Large intestine (tissue), 3 donors: Measurements from ENCODE around the gene JPT2. TPM values are rescaled to one million over a fixed set of nuclear protein-coding genes. Genes with fewer than 3 reads are reported as not detected.

ENCODE experiments used
- DNase-seq, 2 donors: peaks; one replicate each; pipeline versions ENCODE4 v3.0.0 to v3.0.0-alpha.2; 2013
- H3K27ac ChIP-seq: one replicate; pipeline ENCODE4 v1.5.1; 2013; ENCODE audit warnings: low read length
- H3K27me3 ChIP-seq: 2 replicates; pipeline ENCODE4 v1.6.1; 2013; ENCODE audit warnings: low read length; ENCODE audit not compliant: control insufficient read depth, insufficient read depth
- H3K36me3 ChIP-seq: 2 replicates; pipeline ENCODE4 v1.6.1; 2013; ENCODE audit warnings: low read length; ENCODE audit not compliant: control insufficient read depth, insufficient read depth
- H3K4me1 ChIP-seq: one replicate; pipeline ENCODE4 v1.6.1; 2013; ENCODE audit warnings: low read length; ENCODE audit not compliant: control insufficient read depth, insufficient read depth
- H3K4me3 ChIP-seq: one replicate; pipeline ENCODE4 v1.5.1; 2013; ENCODE audit warnings: low read length
- H3K9me3 ChIP-seq: one replicate; pipeline ENCODE4 v1.6.1; 2013; ENCODE audit warnings: mild to moderate bottlenecking, low read depth, low read length, moderate library complexity; ENCODE audit not compliant: control insufficient read depth
- WGBS: methylation state at CpG from one replicate; pipeline ENCODE4 v1.1.5; 2013; ENCODE audit warnings: low lambda C conversion rate; ENCODE audit not compliant: insufficient coverage; 5-methylcytosine and 5-hydroxymethylcytosine counted together
- polyA plus RNA-seq: library from polyadenylated mRNA; unstranded; fragments of 120-200 nt; gene quantifications from one replicate; pipeline ENCODE4 v1.2.1, GENCODE V29; 2013

JPT2 gene
- polyA plus RNA-seq, 1 donor: 52.2 TPM

DNA sequence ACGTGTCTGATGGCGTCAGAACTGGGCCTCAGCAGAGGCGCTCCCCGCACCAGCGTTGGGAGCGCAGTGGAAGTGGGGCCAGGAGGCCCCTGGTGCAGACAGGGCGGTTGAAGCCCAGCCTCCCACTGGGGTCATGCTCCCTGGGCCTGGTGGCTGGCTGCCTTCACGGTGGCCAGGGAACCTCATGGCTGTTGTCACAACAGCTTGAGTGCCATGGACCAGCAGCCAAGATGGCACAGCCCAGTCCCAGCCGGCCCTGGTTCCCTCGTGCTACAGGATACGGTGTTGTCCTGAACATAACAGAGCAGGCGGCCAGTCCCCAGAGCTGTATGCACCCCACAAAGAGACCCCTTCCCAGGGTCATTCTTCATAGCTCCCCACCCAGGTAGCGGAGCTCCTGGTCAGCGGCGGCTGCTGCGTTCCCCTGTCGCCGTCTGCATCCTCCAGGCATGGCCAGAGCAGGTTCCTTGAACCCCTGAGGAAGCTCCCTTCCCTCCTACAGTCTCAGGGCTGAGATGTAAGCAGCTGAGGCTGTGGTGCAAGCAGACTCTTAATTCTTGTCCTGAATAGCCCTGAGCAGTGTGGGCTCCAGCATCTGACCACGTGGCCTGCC lies 63.6 kb downstream of the JPT2 start:
- no peaks in the 10 kb centered on the region for H3K27me3 ChIP-seq
- no peak overlapping the region for H3K27ac ChIP-seq
- peaks cover 47% of the 10 kb centered on the region for H3K36me3 ChIP-seq
- no peak overlapping the region for H3K4me3 ChIP-seq
- H3K4me1 ChIP-seq: no peaks in the 10 kb centered on the region
- peaks cover 9% of the 10 kb centered on the region for H3K9me3 ChIP-seq
- WGBS: no CpG with 5 or more reads among the region's 19 CpGs
- no peak for DNase-seq

DNA sequence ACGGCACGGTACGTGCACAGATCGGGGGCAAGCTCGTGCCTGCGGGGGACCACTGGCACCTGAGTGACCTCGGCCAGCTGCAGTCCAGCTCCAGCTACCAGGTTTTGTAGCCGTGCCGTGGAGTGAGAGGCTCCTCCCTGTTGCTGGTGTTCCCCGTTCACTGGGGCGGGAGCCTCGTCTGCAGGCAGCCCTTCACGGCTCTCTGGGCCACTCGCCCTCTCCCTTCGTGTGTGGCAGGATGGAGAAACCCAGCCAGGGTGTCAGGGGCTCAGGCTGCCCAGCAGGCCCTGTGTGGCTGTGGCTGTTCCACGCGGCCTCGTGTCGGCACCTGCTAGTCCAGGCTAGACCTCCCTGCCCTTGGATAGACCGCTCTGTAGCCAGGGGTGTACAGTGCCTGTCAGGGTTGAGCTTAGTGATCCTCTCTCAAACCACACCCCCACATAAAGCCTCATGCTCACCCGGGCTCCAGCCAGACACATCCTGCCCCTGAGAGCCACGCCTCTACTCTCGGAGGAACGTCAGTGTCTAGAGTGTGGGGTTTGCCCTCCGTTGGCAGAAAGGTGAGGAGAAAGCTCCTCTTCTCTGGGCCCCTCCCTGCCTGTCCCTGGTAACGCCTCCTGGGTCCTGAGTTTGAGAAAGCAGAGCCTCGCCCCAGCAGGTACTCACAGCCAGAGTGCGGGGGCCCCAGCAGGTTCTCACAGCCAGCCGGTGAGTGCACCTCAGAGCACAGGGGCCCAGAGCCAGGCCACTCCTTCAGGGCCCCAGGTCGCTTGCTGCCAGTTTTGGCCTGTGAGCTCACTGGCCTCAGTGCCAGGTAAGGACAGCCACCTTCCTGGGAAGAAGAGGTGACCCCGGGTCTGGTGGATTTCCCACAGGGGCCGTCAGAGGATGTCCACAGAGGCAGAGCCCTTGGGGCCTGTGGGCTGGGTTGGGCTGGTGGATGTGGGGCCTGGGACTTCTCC lies 65.6 kb downstream of the JPT2 start:
- Histone ChIP-seq H3K9me3 (peaks cover 8% of the 10 kb centered on the region), H3K27me3 (no peaks in the 10 kb centered on the region), H3K36me3 (peaks cover 64% of the 10 kb centered on the region), H3K4me1 (no peaks in the 10 kb centered on the region), H3K27ac (no peak overlapping the region), H3K4me3 (no peak overlapping the region)
- DNase-seq: no peak
- no CpG with 5 or more reads among the region's 32 CpGs for WGBS

DNA sequence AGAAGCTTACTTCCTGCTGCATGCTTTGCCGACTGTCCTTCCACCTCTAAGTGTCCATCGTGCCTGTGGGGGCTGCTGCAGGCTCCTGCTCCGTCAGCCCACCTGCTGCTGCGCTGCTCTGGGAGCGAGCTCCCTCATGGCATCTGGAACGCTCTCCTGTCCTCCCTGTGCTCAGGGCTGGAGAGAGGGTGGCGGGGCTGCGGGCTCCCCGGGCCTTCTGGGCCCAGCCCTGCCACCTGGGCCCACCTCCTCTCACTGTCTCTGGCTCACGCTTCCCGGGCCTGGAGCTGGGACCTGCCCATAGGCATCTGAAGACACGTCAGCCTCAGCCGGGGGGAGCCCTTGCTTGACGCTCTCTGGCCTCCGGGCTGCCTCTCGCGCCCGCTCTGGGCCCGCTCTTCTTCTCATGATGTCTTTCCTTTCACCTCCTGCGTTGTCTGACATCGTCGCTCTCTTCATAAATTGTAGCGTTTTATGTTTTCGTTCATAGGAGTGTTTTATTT lies 66.3 kb downstream of the JPT2 start:
- DNase-seq: no peak
- H3K9me3 ChIP-seq: peaks cover 5% of the 10 kb centered on the region
- H3K27me3 ChIP-seq: no peaks in the 10 kb centered on the region
- 100% methylated on average over 8 of the region's 24 CpGs for WGBS
- H3K27ac ChIP-seq: no peak overlapping the region
- peaks cover 71% of the 10 kb centered on the region for H3K36me3 ChIP-seq
- no peaks in the 10 kb centered on the region for H3K4me1 ChIP-seq
- no peak overlapping the region for H3K4me3 ChIP-seq

DNA sequence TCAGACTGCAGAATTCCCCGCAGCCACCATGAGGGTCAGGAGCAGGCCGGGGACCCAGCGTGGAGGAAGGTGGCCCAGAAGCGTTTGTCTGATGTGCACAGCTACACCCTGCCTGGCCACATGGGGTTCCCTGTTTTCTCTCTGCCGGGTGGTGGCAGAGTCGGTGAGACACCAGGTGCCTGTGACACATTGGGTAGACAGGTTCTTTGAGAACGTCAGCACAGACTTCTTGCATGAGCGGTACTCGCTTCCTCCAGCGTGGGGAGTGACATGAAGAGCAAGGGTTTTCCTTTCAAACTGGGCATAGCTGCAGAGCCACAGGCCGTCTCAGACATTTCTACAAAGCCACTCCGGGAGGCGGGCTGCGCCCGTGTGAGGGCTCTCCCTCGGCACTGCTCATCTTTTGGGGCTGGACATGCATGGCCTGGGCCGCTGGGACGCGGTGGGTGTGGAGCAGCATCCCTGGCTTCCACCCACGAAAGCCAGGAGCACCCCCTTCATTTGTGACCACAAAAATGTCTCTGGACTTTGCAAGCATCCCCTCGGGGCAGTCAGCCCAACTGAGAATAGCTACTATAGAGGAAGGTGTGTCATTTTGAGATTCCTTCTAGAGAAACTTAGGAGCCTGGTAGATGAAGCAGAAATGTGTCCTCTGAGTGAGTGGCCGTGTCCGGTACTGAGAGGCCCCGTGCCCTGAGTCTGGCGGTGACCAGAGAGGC lies 67.3 kb downstream of the JPT2 start:
- WGBS: no CpG with 5 or more reads among the region's 25 CpGs
- Histone ChIP-seq H3K4me1 (no peaks in the 10 kb centered on the region), H3K9me3 (no peaks in the 10 kb centered on the region), H3K4me3 (no peak overlapping the region), H3K27ac (no peak overlapping the region), H3K36me3 (peaks cover 73% of the 10 kb centered on the region), H3K27me3 (no peaks in the 10 kb centered on the region)
- DNase-seq: no peak

DNA sequence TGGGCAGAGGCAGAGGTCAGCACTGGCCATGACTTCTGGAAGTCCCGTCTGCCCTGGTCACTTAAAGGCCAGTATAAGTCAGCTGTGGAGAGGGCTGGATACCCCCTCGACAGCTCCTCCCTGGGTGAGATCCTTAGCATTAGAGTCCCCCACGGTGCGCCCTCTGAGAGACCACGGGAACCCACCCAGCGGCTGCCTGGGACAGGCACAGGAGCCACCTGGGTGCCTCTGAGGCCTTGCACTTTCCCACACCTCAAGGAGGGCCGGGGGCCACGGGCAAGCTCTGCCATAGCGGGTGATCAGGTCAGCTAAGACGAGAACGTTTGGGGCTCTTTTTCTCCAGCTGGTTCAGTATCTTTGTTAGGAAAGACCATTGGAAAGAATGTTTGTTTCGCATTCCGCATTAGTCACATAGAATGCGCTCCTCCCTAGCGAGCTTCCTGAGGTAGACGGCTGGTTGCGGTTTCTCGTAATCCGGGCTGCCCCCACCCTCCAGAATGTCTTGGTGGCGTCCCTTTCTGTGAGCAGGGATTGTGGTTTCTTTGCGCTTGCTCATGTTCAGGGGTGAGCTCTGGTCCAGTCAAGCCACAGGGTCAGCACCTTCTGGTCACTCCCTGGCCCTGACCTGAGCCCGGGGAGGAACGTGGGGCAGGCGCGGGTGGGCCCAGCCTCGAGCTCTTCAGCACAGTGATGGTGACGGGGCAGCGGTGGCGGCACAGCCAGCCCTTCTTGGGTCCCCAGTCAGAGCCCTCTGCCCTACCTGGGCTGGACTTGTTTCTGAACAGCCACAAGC lies 68.0 kb downstream of the JPT2 start:
- no CpG with 5 or more reads among the region's 29 CpGs for WGBS
- no peak overlapping the region for H3K27ac ChIP-seq
- H3K4me1 ChIP-seq: no peaks in the 10 kb centered on the region
- H3K9me3 ChIP-seq: no peaks in the 10 kb centered on the region
- DNase-seq: no peak
- no peak overlapping the region for H3K4me3 ChIP-seq
- peaks cover 73% of the 10 kb centered on the region for H3K36me3 ChIP-seq
- H3K27me3 ChIP-seq: no peaks in the 10 kb centered on the region

DNA sequence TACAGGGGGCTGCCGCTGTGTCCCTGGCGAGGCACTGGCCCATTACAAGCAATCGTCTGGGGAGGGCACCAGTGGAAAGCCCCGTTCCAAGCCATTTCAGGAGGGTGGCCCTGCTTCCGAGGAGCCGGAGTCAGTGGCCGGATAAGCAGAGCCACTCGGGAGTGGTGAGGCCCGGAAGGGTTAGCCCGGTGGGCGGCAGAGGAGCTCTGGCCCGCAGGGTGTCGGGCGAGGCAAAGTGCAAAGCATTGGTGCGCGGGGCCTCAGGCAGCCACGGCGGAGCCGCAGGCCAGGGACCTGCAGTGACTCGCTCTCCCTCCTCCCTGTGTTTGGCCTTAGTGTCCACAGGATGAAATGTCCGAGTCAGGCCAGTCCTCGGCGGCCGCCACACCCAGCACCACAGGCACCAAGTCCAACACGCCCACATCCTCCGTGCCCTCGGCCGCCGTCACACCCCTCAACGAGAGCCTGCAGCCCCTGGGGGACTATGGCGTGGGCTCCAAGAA lies 68.7 kb downstream of the JPT2 start:
- DNase-seq: no peak
- no peaks in the 10 kb centered on the region for H3K9me3 ChIP-seq
- WGBS: no CpG with 5 or more reads among the region's 31 CpGs
- no peaks in the 10 kb centered on the region for H3K4me1 ChIP-seq
- peaks cover 74% of the 10 kb centered on the region for H3K36me3 ChIP-seq
- no peak overlapping the region for H3K27ac ChIP-seq
- no peaks in the 10 kb centered on the region for H3K27me3 ChIP-seq
- H3K4me3 ChIP-seq: no peak overlapping the region

DNA sequence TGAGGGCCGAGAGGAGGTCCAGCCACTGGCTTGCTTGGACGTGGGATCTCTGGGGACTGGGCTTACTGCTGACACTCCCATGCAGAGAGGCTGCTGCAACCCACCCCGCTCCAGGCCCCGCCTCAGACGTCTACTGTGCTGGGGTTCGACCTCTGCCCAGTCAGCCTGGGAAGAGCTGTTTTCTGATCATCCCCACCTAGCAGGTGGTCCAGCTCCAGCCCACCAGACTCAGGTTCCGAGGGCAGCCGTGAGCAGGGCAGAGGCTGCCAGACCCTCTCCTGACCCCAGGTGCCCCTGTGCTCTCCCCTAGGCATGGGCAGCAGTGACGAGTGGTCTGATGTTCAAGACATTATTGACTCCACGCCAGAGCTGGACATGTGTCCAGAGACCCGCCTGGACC lies 69.9 kb downstream of the JPT2 start:
- Histone ChIP-seq H3K36me3 (peaks cover 79% of the 10 kb centered on the region), H3K27ac (no peak overlapping the region), H3K4me3 (no peak overlapping the region), H3K4me1 (no peaks in the 10 kb centered on the region), H3K9me3 (no peaks in the 10 kb centered on the region), H3K27me3 (no peaks in the 10 kb centered on the region)
- DNase-seq: no peak
- WGBS: no CpG with 5 or more reads among the region's 11 CpGs

DNA sequence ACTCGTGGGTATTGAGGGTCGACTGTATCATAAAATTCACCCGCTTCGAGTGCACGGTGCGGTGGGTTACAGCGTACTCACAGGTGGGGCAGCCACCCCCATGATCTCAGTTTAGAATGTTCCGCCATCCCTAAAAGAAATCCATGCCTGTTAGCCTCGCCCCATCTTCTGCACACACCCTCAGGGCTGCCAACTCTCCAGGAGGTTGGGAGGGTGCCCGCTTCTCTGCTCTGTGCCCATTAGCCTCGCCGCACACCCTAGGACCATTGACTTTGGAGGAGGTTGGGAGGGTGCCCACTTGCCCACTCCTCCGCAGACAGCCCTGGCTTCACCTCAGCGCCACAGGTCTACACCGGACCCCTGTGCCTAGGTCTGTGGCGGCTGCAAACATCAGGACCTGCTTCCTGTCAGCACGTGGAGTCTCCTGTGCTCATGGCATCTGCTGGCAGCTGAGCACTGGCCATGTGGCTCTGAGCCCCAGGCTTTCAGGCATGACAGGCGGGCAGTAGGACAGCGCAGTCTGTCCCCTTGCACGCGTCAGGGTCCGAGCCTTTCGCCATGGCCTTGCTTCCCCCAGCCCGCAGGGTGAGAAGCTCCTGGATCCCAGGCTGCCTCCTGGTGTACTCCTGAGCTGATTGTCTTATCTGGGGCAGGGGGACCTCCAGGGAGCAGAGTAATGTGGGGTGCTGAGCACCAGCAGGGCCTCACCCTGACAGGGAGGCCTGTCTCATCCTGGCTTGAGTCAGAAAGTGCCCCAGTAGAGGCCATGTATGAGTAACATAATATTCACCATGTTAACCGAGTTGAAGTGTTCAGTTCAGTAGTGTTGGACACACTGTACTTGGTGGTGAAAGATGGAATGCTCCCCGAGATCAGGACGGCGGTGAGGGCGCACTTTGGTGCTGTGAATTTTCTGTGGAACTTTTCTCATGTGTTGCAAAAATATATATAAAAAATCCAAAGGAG lies 71.4 kb downstream of the JPT2 start:
- H3K4me1 ChIP-seq: no peaks in the 10 kb centered on the region
- DNase-seq: no peak
- peaks cover 72% of the 10 kb centered on the region for H3K36me3 ChIP-seq
- no peaks in the 10 kb centered on the region for H3K9me3 ChIP-seq
- H3K27me3 ChIP-seq: no peaks in the 10 kb centered on the region
- no peak overlapping the region for H3K27ac ChIP-seq
- WGBS: no CpG with 5 or more reads among the region's 29 CpGs
- no peak overlapping the region for H3K4me3 ChIP-seq
